Activated naive CD4-positive, alpha-beta T cell treated with anti-CD3 and anti-CD28 coated beads, Interleukin-2, amount 10 ng/mL, durations not matched to agents 7 days and 5 days (primary cell): Measurements from ENCODE around the gene TBC1D21.
"Not testable (repeated sequence)": the region's sequence is repeated elsewhere in the genome, so short reads cannot be mapped to it uniquely, and the experiment has no call there.

ENCODE experiments used
- CTCF ChIA-PET: fragments of 350-600 bp; sonication (Branson Sonifier 250); formaldehyde crosslinking; loops from one replicate; lab custom pipeline; 2021; ENCODE audit warnings: antibody characterized with exemption; lab: Charles Lee
- DNase-seq: peaks from one replicate; pipeline ENCODE4 v3.0.0-alpha.2; 2020
- H3K27ac Mint-ChIP-seq: one replicate; pipeline ENCODE4 v1.8.0; 2021; ENCODE audit warnings: mild to moderate bottlenecking, moderate library complexity, mixed read lengths
- H3K27me3 Mint-ChIP-seq: one replicate; pipeline ENCODE4 v1.8.0; 2021; ENCODE audit warnings: mild to moderate bottlenecking, mixed read lengths
- H3K36me3 Mint-ChIP-seq: one replicate; pipeline ENCODE4 v1.8.0; 2021; ENCODE audit warnings: mixed read lengths
- H3K4me1 Mint-ChIP-seq: one replicate; pipeline ENCODE4 v1.8.0; 2021; ENCODE audit warnings: mixed read lengths
- H3K4me3 Mint-ChIP-seq: one replicate; pipeline ENCODE4 v1.8.0; 2021; ENCODE audit warnings: mild to moderate bottlenecking, moderate library complexity, mixed read lengths
- H3K9me3 Mint-ChIP-seq: one replicate; pipeline ENCODE4 v1.8.0; 2021; ENCODE audit warnings: mixed read lengths

The TBC1D21 gene

GRCh38 chr15:73938516-73938915 is 65.2 kb downstream of the TBC1D21 start:
- not testable (repeated sequence) for H3K27ac Mint-ChIP-seq, H3K36me3 Mint-ChIP-seq, H3K9me3 Mint-ChIP-seq, DNase-seq, H3K4me3 Mint-ChIP-seq
- Mint-ChIP-seq H3K4me1 (peaks cover 15% of the 10 kb centered on the region), H3K27me3 (peaks cover 33% of the 10 kb centered on the region)
- CTCF ChIA-PET, result interaction anchor here (1.1 to 3.5 kb wide), 2 partner anchors 11 kb away, joined by 3 to 15 read pairs; no protein-coding TSS in a partner anchor
